WTC11 (cell line): Measurements from ENCODE around the gene REEP1. TPM values are rescaled to one million over a fixed set of nuclear protein-coding genes. Genes with fewer than 3 reads are reported as not detected.

Source experiments
- ATAC-seq: fragments of 200-7000 bp; cut with Tn5 transposase; 2 replicates; pipeline ENCODE4 v1.10.0; 2021; ENCODE audit warnings: mild to moderate bottlenecking, moderate library complexity
- CTCF ChIA-PET: fragments of 300-600 bp; sonication (Branson Sonifier 250); formaldehyde crosslinking; loops from one replicate; lab custom pipeline; 2021; ENCODE audit warnings: antibody characterized with exemption; lab: Charles Lee
- POLR2A ChIA-PET: fragments of 350-600 bp; sonication (Branson Sonifier 250); formaldehyde crosslinking; loops from one replicate; lab custom pipeline; 2021; ENCODE audit warnings: antibody characterized with exemption; lab: Charles Lee
- DNase-seq: peaks from one replicate; pipeline ENCODE4 v3.0.0; 2021; ENCODE audit warnings: low spot score
- H3K27ac Mint-ChIP-seq: 2 replicates; pipeline ENCODE4 v1.8.0; 2021; ENCODE audit warnings: mixed read lengths
- H3K27me3 Mint-ChIP-seq: 2 replicates; pipeline ENCODE4 v1.8.0; 2021; ENCODE audit warnings: low read depth, mild to moderate bottlenecking, moderate library complexity, mixed read lengths
- H3K36me3 Mint-ChIP-seq: 2 replicates; pipeline ENCODE4 v1.8.0; 2021; ENCODE audit warnings: mixed read lengths
- H3K4me1 Mint-ChIP-seq: 2 replicates; pipeline ENCODE4 v1.8.0; 2022; ENCODE audit warnings: mixed read lengths
- H3K4me3 Mint-ChIP-seq: 2 replicates; pipeline ENCODE4 v1.8.0; 2021; ENCODE audit warnings: mild to moderate bottlenecking, moderate library complexity, mixed read lengths
- H3K9me3 Mint-ChIP-seq: 2 replicates; pipeline ENCODE4 v1.8.0; 2021; ENCODE audit warnings: mixed read lengths
- AFF4 ChIP-seq: sonication (generic); formaldehyde crosslinking; IDR thresholded peaks from 2 replicates; pipeline ENCODE4 v1.8.1; 2023; ENCODE audit warnings: mild to moderate bottlenecking, missing genetic modification reagents, borderline replicate concordance
- ATF1 ChIP-seq: sonication (generic); formaldehyde crosslinking; IDR thresholded peaks from 2 replicates; pipeline ENCODE4 v1.8.1; 2023; ENCODE audit warnings: mild to moderate bottlenecking, moderate library complexity, missing genetic modification reagents
- ATF6 ChIP-seq: sonication (generic); formaldehyde crosslinking; IDR thresholded peaks from 2 replicates; pipeline ENCODE4 v1.8.1; 2023; ENCODE audit warnings: mild to moderate bottlenecking, missing genetic modification reagents
- CREB1 ChIP-seq: sonication (generic); formaldehyde crosslinking; IDR thresholded peaks from 2 replicates; pipeline ENCODE4 v1.8.0; 2023; ENCODE audit warnings: mild to moderate bottlenecking, missing genetic modification reagents
- E2F1 ChIP-seq: sonication (generic); formaldehyde crosslinking; IDR thresholded peaks from 2 replicates; pipeline ENCODE4 v1.8.0; 2022; ENCODE audit warnings: mild to moderate bottlenecking, missing genetic modification reagents
- ELF4 ChIP-seq: sonication (generic); formaldehyde crosslinking; IDR thresholded peaks from 2 replicates; pipeline ENCODE4 v1.8.1; 2022; ENCODE audit warnings: low read depth, mild to moderate bottlenecking, moderate library complexity, missing genetic modification reagents
- GTF2I ChIP-seq: fragments of 250-450 bp; sonication (Bioruptor Pico); conservative IDR thresholded peaks from 2 replicates; pipeline ENCODE4 v1.4.0; 2021; ENCODE audit warnings: mild to moderate bottlenecking
- IRF2 ChIP-seq: sonication (generic); formaldehyde crosslinking; IDR thresholded peaks from 2 replicates; pipeline ENCODE4 v1.8.0; 2022; ENCODE audit warnings: low read depth, missing genetic modification reagents, borderline replicate concordance
- JUN ChIP-seq: sonication (generic); formaldehyde crosslinking; IDR thresholded peaks from 2 replicates; pipeline ENCODE4 v1.8.0; 2023; ENCODE audit warnings: mild to moderate bottlenecking, missing genetic modification reagents
- KAT7 ChIP-seq: sonication (generic); formaldehyde crosslinking; IDR thresholded peaks from 2 replicates; pipeline ENCODE4 v1.8.1; 2023; ENCODE audit warnings: missing genetic modification reagents, mild to moderate bottlenecking, borderline replicate concordance
- NR2C2 ChIP-seq: sonication (generic); formaldehyde crosslinking; IDR thresholded peaks from 2 replicates; pipeline ENCODE4 v1.8.0; 2022; ENCODE audit warnings: mild to moderate bottlenecking, missing genetic modification reagents
- OVOL2 ChIP-seq: fragments of 250-450 bp; sonication (Bioruptor Pico); IDR thresholded peaks from 2 replicates; pipeline ENCODE4 v1.9.0; 2021; ENCODE audit warnings: mild to moderate bottlenecking, borderline replicate concordance
- RELA ChIP-seq: sonication (generic); formaldehyde crosslinking; IDR thresholded peaks from 2 replicates; pipeline ENCODE4 v1.8.1; 2022; ENCODE audit warnings: missing genetic modification reagents, mild to moderate bottlenecking, borderline replicate concordance
- SP1 ChIP-seq: sonication (generic); formaldehyde crosslinking; conservative IDR thresholded peaks from 2 replicates; pipeline ENCODE4 v1.8.1; 2022; ENCODE audit warnings: missing genetic modification reagents
- TCF7 ChIP-seq: sonication (generic); formaldehyde crosslinking; IDR thresholded peaks from 2 replicates; pipeline ENCODE4 v1.8.0; 2022; ENCODE audit warnings: mild to moderate bottlenecking, low read depth, missing genetic modification reagents, moderate library complexity
- TEAD4 ChIP-seq: sonication (generic); formaldehyde crosslinking; IDR thresholded peaks from 2 replicates; pipeline ENCODE4 v1.8.0; 2022; ENCODE audit warnings: mild to moderate bottlenecking, missing genetic modification reagents
- ZNF121 ChIP-seq: sonication (generic); formaldehyde crosslinking; IDR thresholded peaks from 2 replicates; pipeline ENCODE4 v1.8.0; 2023; ENCODE audit warnings: missing genetic modification reagents
- ZNF263 ChIP-seq: sonication (generic); formaldehyde crosslinking; IDR thresholded peaks from 2 replicates; pipeline ENCODE4 v1.8.1; 2022; ENCODE audit warnings: low read depth, mild to moderate bottlenecking, moderate library complexity, missing genetic modification reagents
- ZNF317 ChIP-seq: sonication (generic); formaldehyde crosslinking; IDR thresholded peaks from 2 replicates; pipeline ENCODE4 v1.8.1; 2023; ENCODE audit warnings: low read depth, mild to moderate bottlenecking, moderate library complexity, missing genetic modification reagents, borderline replicate concordance
- ZNF416 ChIP-seq: fragments of 250-450 bp; sonication (Bioruptor Pico); IDR thresholded peaks from 2 replicates; pipeline ENCODE4 v1.9.0; 2021; ENCODE audit warnings: mild to moderate bottlenecking, inconsistent platforms
- ZNF423 ChIP-seq: fragments of 250-450 bp; sonication (Bioruptor Pico); IDR thresholded peaks from 2 replicates; pipeline ENCODE4 v2.1.2; 2022; ENCODE audit warnings: mild to moderate bottlenecking, moderate library complexity
- total RNA-seq: library from RNA; stranded (reverse); gene quantifications from 3 replicates; pipeline ENCODE4 v1.2.3, GENCODE V29; 2021
- TF ChIP-seq, protein P1 (sequence below): sonication (generic); formaldehyde crosslinking; IDR thresholded peaks from 2 replicates; pipeline ENCODE4 v1.8.0; 2023; ENCODE audit warnings: mild to moderate bottlenecking, missing genetic modification reagents
- TF ChIP-seq, protein P2 (sequence below): sonication (generic); formaldehyde crosslinking; IDR thresholded peaks from 2 replicates; pipeline ENCODE4 v1.8.0; 2023; ENCODE audit warnings: missing genetic modification reagents, mild to moderate bottlenecking, borderline replicate concordance

REEP1 gene
- total RNA-seq, 1 experiment from 2014 or later, result 1.9 TPM

GRCh38 chr2:86281066-86281700, 56.2 kb downstream of the REEP1 start (continued):
- TF ChIP-seq, protein P1, sequence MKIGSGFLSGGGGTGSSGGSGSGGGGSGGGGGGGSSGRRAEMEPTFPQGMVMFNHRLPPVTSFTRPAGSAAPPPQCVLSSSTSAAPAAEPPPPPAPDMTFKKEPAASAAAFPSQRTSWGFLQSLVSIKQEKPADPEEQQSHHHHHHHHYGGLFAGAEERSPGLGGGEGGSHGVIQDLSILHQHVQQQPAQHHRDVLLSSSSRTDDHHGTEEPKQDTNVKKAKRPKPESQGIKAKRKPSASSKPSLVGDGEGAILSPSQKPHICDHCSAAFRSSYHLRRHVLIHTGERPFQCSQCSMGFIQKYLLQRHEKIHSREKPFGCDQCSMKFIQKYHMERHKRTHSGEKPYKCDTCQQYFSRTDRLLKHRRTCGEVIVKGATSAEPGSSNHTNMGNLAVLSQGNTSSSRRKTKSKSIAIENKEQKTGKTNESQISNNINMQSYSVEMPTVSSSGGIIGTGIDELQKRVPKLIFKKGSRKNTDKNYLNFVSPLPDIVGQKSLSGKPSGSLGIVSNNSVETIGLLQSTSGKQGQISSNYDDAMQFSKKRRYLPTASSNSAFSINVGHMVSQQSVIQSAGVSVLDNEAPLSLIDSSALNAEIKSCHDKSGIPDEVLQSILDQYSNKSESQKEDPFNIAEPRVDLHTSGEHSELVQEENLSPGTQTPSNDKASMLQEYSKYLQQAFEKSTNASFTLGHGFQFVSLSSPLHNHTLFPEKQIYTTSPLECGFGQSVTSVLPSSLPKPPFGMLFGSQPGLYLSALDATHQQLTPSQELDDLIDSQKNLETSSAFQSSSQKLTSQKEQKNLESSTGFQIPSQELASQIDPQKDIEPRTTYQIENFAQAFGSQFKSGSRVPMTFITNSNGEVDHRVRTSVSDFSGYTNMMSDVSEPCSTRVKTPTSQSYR, result no peak
- no peak for TF ChIP-seq JUN (CRISPR knock-in tag)
- no peak for TF ChIP-seq ZNF423 (CRISPR knock-in tag)

GRCh38 chr2:86280191-86280667, 57.2 kb downstream of the REEP1 start:
- DNase-seq (no peak), ATAC-seq (no peak)
- Mint-ChIP-seq H3K27ac (no peak overlapping the region), H3K9me3 (peaks cover 4% of the 10 kb centered on the region), H3K36me3 (no peaks in the 10 kb centered on the region), H3K27me3 (no peaks in the 10 kb centered on the region; the same call in 1 of the 2 replicates), H3K4me3 (no peak overlapping the region), H3K4me1 (peaks cover 6% of the 10 kb centered on the region)
- ChIA-PET CTCF (interaction anchor here (0.9 kb wide), 1 partner anchor 60 kb away, joined by 3 read pairs; no protein-coding TSS in a partner anchor), POLR2A (no interaction called here)
- TF ChIP-seq ATF1 (CRISPR knock-in tag), result no peak
- no peak for TF ChIP-seq RELA (CRISPR knock-in tag)
- TF ChIP-seq TEAD4 (CRISPR knock-in tag), result no peak
- TF ChIP-seq SP1 (CRISPR knock-in tag), result no peak
- no peak for TF ChIP-seq AFF4 (CRISPR knock-in tag)
- no peak for TF ChIP-seq ZNF416
- no peak for TF ChIP-seq CREB1 (CRISPR knock-in tag)
- no peak for TF ChIP-seq ZNF121
- no peak for TF ChIP-seq ZNF263 (CRISPR knock-in tag)
- no peak for TF ChIP-seq ATF6
- no peak for TF ChIP-seq GTF2I (CRISPR knock-in tag)
- no peak for TF ChIP-seq OVOL2
- no peak for TF ChIP-seq E2F1 (CRISPR knock-in tag)
- no peak for TF ChIP-seq ELF4 (CRISPR knock-in tag)
- TF ChIP-seq NR2C2, result no peak
- TF ChIP-seq ZNF317, result no peak
- no peak for TF ChIP-seq KAT7 (CRISPR knock-in tag)
- TF ChIP-seq TCF7 (CRISPR knock-in tag), result no peak
- TF ChIP-seq IRF2 (CRISPR knock-in tag), result no peak
- TF ChIP-seq, protein P2, sequence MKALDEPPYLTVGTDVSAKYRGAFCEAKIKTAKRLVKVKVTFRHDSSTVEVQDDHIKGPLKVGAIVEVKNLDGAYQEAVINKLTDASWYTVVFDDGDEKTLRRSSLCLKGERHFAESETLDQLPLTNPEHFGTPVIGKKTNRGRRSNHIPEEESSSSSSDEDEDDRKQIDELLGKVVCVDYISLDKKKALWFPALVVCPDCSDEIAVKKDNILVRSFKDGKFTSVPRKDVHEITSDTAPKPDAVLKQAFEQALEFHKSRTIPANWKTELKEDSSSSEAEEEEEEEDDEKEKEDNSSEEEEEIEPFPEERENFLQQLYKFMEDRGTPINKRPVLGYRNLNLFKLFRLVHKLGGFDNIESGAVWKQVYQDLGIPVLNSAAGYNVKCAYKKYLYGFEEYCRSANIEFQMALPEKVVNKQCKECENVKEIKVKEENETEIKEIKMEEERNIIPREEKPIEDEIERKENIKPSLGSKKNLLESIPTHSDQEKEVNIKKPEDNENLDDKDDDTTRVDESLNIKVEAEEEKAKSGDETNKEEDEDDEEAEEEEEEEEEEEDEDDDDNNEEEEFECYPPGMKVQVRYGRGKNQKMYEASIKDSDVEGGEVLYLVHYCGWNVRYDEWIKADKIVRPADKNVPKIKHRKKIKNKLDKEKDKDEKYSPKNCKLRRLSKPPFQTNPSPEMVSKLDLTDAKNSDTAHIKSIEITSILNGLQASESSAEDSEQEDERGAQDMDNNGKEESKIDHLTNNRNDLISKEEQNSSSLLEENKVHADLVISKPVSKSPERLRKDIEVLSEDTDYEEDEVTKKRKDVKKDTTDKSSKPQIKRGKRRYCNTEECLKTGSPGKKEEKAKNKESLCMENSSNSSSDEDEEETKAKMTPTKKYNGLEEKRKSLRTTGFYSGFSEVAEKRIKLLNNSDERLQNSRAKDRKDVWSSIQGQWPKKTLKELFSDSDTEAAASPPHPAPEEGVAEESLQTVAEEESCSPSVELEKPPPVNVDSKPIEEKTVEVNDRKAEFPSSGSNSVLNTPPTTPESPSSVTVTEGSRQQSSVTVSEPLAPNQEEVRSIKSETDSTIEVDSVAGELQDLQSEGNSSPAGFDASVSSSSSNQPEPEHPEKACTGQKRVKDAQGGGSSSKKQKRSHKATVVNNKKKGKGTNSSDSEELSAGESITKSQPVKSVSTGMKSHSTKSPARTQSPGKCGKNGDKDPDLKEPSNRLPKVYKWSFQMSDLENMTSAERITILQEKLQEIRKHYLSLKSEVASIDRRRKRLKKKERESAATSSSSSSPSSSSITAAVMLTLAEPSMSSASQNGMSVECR (CRISPR knock-in tag), result no peak
